AG04450 (cell line): ENCODE results near the gene UPK2. TPM values are rescaled to one million over a fixed set of nuclear protein-coding genes. Genes with fewer than 3 reads are reported as not detected.
A peak's percentile ranks its signal among the peaks of the same experiment; 100 is the strongest.

Source experiments
- CTCF ChIA-PET: fragments of 300-600, 350-600 bp; formaldehyde crosslinking; extraction: SDS; loops from one replicate; lab custom pipeline; 2022; ENCODE audit warnings: antibody characterized with exemption, inconsistent platforms; lab: Charles Lee
- POLR2A ChIA-PET: fragments of 350-600 bp; formaldehyde crosslinking; extraction: SDS; loops from one replicate; lab custom pipeline; 2021; ENCODE audit warnings: antibody characterized with exemption, inconsistent platforms; lab: Yijun Ruan, JAX
- DNase-seq: peaks from one replicate; pipeline ENCODE4 v3.0.0-alpha.2; 2011; ENCODE audit warnings: low read depth, low spot score
- H3K27ac ChIP-seq: one replicate; pipeline ENCODE4 v1.5.1; 2012; ENCODE audit warnings: low read depth, low read length, control low read depth
- H3K27me3 ChIP-seq: one replicate; pipeline ENCODE4 v1.6.0; 2012; ENCODE audit warnings: low read length; ENCODE audit not compliant: control insufficient read depth, insufficient read depth
- H3K4me3 ChIP-seq: 2 replicates; pipeline ENCODE4 v1.5.1; 2011; ENCODE audit warnings: mild to moderate bottlenecking, low read depth, low read length, control low read depth
- H3K9me3 ChIP-seq: 2 replicates; pipeline ENCODE4 v1.5.1; 2012; ENCODE audit warnings: low read length; ENCODE audit not compliant: control insufficient read depth, insufficient read depth
- polyA plus RNA-seq: library from polyadenylated mRNA; depleted of rRNA; stranded (reverse); fragments of >200 nt; gene quantifications from 2 replicates; pipeline ENCODE4 v1.2.3, GENCODE V29; 2011
- TF ChIP-seq, protein P1 (sequence below): IDR thresholded peaks from 2 replicates; pipeline ENCODE4 v1.5.1; 2011; ENCODE audit warnings: low read depth, low read length, control low read depth, inconsistent platforms

UPK2 gene
- polyA plus RNA-seq, 1 experiment: not detected

GRCh38 chr11:118915396-118915795 is 40.7 kb upstream of the UPK2 start:
- CTCF ChIA-PET: interaction anchor here (0.8 kb wide), 1 partner anchor 15 kb away, joined by 3 read pairs; no protein-coding TSS in a partner anchor
- no peaks in the 10 kb centered on the region; the same call in 1 of the 2 replicates for H3K9me3 ChIP-seq
- H3K27me3 ChIP-seq: no peaks in the 10 kb centered on the region
- H3K4me3 ChIP-seq: no peak overlapping the region
- H3K27ac ChIP-seq: peak overlapping the region; percentile 31
- DNase-seq: no peak
- POLR2A ChIA-PET: no interaction called here
- TF ChIP-seq, protein P1, sequence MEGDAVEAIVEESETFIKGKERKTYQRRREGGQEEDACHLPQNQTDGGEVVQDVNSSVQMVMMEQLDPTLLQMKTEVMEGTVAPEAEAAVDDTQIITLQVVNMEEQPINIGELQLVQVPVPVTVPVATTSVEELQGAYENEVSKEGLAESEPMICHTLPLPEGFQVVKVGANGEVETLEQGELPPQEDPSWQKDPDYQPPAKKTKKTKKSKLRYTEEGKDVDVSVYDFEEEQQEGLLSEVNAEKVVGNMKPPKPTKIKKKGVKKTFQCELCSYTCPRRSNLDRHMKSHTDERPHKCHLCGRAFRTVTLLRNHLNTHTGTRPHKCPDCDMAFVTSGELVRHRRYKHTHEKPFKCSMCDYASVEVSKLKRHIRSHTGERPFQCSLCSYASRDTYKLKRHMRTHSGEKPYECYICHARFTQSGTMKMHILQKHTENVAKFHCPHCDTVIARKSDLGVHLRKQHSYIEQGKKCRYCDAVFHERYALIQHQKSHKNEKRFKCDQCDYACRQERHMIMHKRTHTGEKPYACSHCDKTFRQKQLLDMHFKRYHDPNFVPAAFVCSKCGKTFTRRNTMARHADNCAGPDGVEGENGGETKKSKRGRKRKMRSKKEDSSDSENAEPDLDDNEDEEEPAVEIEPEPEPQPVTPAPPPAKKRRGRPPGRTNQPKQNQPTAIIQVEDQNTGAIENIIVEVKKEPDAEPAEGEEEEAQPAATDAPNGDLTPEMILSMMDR: no peak

DNA sequence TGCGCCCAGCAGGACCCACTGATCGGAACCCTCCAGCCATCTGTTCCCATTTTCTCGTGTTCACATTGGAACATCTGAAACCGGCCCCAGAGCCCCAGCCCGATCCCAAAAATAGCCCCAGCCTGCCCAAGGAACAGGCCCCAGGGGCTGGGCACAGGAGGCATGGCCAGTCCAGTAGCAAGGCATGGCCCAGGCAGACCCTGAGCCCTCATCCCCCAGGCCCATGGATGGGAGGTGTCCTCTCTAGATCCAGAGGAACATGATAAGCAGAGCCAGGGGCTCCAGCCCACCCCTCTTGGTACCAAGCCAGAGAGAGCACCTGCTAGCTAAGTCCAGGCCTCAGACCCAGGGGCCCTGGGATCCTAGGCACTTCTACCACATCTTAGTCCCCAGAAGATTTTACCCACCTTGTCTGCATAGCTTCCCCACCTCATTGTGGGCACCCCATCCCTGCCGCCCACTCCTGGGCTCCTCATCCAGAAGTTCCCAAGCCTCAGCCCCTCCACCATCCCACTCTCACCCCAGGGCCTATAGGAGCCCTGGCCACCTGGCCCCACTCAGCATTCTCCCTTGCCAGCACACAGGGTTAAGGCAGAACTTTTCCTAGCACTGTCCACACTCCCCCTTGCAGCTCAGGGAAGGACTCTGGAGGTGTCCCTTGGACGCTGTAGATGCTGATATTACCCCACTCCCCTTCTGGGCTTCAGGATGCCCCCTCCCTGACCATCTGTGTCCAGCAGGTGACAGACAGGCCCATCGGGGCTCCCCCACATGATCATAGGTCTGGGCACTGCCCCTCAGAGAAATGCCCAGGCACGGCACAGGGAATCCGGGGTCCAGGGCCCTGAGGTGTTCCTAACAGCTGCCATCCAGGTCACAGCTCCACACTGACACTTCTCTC is 39.9 kb upstream of the UPK2 start:
- POLR2A ChIA-PET: interaction anchor here (1.0 kb wide), 1 partner anchor 10 kb away, joined by 4 read pairs; the partner anchor contains the start of gene BCL9L
- Histone ChIP-seq H3K27ac (peak overlapping the region; percentile 96), H3K4me3 (peak overlapping the region; percentile 20; the same call in 1 of the 2 replicates), H3K27me3 (no peaks in the 10 kb centered on the region), H3K9me3 (no peaks in the 10 kb centered on the region; the same call in 1 of the 2 replicates)
- TF ChIP-seq, protein P1: no peak
- no peak for DNase-seq
- CTCF ChIA-PET: interaction anchor here (1.2 kb wide), 2 partner anchors 10 to 14 kb away, joined by 3 to 5 read pairs; partner anchors contain the start of gene BCL9L

- TF ChIP-seq, protein P1: no peak
- POLR2A ChIA-PET: interaction anchor here (1.0 kb wide), 1 partner anchor 9 kb away, joined by 4 read pairs; the partner anchor contains the start of gene BCL9L
- no peak for DNase-seq
- Histone ChIP-seq H3K27me3 (no peaks in the 10 kb centered on the region), H3K4me3 (peak overlapping the region; percentile 20), H3K27ac (peak overlapping the region; percentile 96), H3K9me3 (no peaks in the 10 kb centered on the region; the same call in 1 of the 2 replicates)
- CTCF ChIA-PET: interaction anchor here (1.2 kb wide), 2 partner anchors 9 to 14 kb away, joined by 3 to 5 read pairs; partner anchors contain the start of gene BCL9L
Measured at GRCh38 chr11:118916842-118917388, 39.2 kb upstream of the UPK2 start.

DNA sequence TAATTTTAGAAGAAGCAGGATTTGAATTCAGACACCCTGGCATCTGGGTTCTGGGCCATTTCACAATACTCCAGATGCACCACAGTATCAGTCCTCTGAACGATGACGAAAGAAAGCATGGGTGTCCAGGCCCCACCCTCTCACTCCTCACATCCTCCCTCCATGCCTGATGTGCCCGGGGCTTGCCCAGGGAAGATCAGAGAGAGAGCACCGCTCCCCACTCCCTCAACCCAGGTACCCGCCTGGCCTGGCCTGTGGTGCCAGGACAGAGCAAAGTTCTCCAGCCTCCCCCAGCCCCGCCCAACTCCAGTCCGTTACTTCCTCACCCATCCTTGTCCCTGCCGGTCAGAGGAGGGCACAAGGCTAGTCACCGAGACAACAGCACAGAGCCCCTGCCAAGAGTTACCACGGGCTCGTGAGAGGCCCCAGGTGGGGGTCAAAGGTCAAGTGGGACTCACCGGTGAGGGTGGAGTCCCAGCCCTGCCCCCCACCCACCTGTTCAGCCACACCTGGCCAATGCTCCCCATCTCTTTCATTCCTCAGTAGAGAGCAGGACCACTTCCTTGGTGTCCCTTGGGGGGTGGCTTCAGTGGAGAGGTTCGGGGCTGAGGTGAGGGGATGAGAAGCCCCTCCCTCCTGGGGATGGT is 38.5 kb upstream of the UPK2 start:
- Histone ChIP-seq H3K9me3 (no peaks in the 10 kb centered on the region; the same call in 1 of the 2 replicates), H3K27ac (peak overlapping the region; percentile 96), H3K4me3 (peak overlapping the region; percentile 53), H3K27me3 (no peaks in the 10 kb centered on the region)
- TF ChIP-seq, protein P1: no peak
- ChIA-PET POLR2A (interaction anchor here (1.0 kb wide), 1 partner anchor 8 kb away, joined by 4 read pairs; the partner anchor contains the start of gene BCL9L), CTCF (interaction anchor here (1.2 kb wide), 2 partner anchors 8 to 13 kb away, joined by 3 to 5 read pairs; partner anchors contain the start of gene BCL9L)
- no peak for DNase-seq
